ENCODE data around the gene WASL.

DNA sequence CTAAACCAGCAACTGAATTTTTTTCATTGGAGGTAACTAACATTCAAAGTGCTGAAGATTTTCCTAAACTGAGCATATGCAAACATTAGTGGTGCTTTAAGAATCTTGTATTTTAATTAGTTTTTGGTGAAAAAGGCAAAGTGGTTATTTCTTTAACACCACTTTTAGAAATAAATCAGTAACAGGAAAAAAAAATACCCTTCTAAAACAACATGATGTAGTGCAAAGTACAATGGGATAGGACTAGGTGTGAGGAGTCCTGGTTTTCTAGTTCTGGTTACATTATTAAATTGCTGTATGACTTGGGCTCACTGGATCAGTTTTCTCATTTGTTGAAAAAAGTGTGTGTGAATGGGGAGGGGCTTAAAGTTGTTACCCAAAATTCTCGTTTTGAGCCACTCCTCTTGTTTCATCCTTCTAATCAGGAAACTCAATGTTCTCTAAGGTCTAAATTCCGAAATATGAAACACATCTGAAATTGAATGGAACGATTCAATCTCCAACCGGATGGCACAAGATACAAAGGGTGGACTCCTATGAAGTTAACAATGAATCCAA, 1.8 kb downstream of the WASL start:
- TF ChIP-seq, protein P1, sequence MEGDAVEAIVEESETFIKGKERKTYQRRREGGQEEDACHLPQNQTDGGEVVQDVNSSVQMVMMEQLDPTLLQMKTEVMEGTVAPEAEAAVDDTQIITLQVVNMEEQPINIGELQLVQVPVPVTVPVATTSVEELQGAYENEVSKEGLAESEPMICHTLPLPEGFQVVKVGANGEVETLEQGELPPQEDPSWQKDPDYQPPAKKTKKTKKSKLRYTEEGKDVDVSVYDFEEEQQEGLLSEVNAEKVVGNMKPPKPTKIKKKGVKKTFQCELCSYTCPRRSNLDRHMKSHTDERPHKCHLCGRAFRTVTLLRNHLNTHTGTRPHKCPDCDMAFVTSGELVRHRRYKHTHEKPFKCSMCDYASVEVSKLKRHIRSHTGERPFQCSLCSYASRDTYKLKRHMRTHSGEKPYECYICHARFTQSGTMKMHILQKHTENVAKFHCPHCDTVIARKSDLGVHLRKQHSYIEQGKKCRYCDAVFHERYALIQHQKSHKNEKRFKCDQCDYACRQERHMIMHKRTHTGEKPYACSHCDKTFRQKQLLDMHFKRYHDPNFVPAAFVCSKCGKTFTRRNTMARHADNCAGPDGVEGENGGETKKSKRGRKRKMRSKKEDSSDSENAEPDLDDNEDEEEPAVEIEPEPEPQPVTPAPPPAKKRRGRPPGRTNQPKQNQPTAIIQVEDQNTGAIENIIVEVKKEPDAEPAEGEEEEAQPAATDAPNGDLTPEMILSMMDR (conservative IDR thresholded peaks at IDR 0.05): no peak
- no peak for TF ChIP-seq ZFX (IDR thresholded peaks at IDR 0.05)
